CD4-positive, alpha-beta T cell treated with Interleukin-6 for 4 hours (primary cell): ENCODE measurements around the gene THSD8.
A peak's percentile ranks its signal among the peaks of the same experiment; 100 is the strongest.

Experiments
- DNase-seq: peaks from one replicate; pipeline ENCODE4 v3.0.0-alpha.2; 2020; ENCODE audit warnings: mixed read lengths

Gene THSD8

GRCh38 chr19:12801466-12802266 lies at the start of gene THSD8, which contains the start of gene PRDX2:
THSD8 (plus strand) TSS chr19:12802069; CDS start chr19:12802072, 3 bp downstream.
PRDX2 (minus strand) TSS chr19:12801800; CDS start chr19:12801261, 539 bp downstream.
- DNase-seq, result peak; percentile 80

GRCh38 chr19:12754465-12755196 lies 47.2 kb upstream of the THSD8 start:
- no peak for DNase-seq

GRCh38 chr19:12756150-12756883 lies 45.6 kb upstream of the THSD8 start:
- no peak for DNase-seq

- DNase-seq, result peak; percentile 68
Observed at GRCh38 chr19:12757544-12758274, 44.2 kb upstream of the THSD8 start.

GRCh38 chr19:12759686-12760085 lies 42.2 kb upstream of the THSD8 start:
- no peak for DNase-seq

GRCh38 chr19:12763100-12763499 lies 38.8 kb upstream of the THSD8 start:
- DNase-seq, result no peak

GRCh38 chr19:12764698-12765097 lies 37.2 kb upstream of the THSD8 start:
- DNase-seq, result no peak

GRCh38 chr19:12766051-12766521 lies 35.8 kb upstream of the THSD8 start:
- DNase-seq, result peak; percentile 80

- DNase-seq, result no peak
Observed at GRCh38 chr19:12767150-12767549, 34.7 kb upstream of the THSD8 start.

- DNase-seq, result no peak
Observed at GRCh38 chr19:12767666-12768065, 34.2 kb upstream of the THSD8 start.

- DNase-seq, result peak; percentile 75
Observed at GRCh38 chr19:12769689-12770088, 32.2 kb upstream of the THSD8 start.

GRCh38 chr19:12770922-12771321 lies 30.9 kb upstream of the THSD8 start:
- no peak for DNase-seq

GRCh38 chr19:12772323-12772722 lies 29.5 kb upstream of the THSD8 start:
- no peak for DNase-seq

- no peak for DNase-seq
Observed at GRCh38 chr19:12773571-12773970, 28.3 kb upstream of the THSD8 start.

- DNase-seq, result peak; percentile 71
Observed at GRCh38 chr19:12774588-12775555, 27.0 kb upstream of the THSD8 start, which contains the start of gene HOOK2. HOOK2 (minus strand) TSS chr19:12775552; CDS start chr19:12775449, 103 bp downstream.

- peak; percentile 85 for DNase-seq
Observed at GRCh38 chr19:12777217-12778016, 24.5 kb upstream of the THSD8 start.

GRCh38 chr19:12778017-12778904 lies 23.6 kb upstream of the THSD8 start:
- DNase-seq, result peak; percentile 62

GRCh38 chr19:12778905-12779161 lies 23.0 kb upstream of the THSD8 start:
- no peak for DNase-seq
